Thoracic aorta (tissue), 2 donors: ENCODE measurements around the gene TEKT4. TPM values are rescaled to one million over a fixed set of nuclear protein-coding genes. Genes with fewer than 3 reads are reported as not detected.
"Not testable (repeated sequence)": the region's sequence is repeated elsewhere in the genome, so short reads cannot be mapped to it uniquely, and the experiment has no call there.

Source experiments
- ATAC-seq: fragments of 150-250 bp; one replicate; pipeline ENCODE4 v1.8.0; 2017; ENCODE audit warnings: low read depth; ENCODE audit not compliant: insufficient number of reproducible peaks, low FRiP score
- DNase-seq: peaks from one replicate; pipeline ENCODE4 v3.0.0-alpha.2; 2020; ENCODE audit warnings: low spot score
- H3K27ac ChIP-seq, 2 donors: fragments of 200-600 bp; sonication (generic); 1 replicate in 1 of 2; 2 replicates in 1 of 2; pipeline ENCODE4 v1.5.1; 2016; ENCODE audit warnings: mild to moderate bottlenecking in 2 of 2, moderate library complexity in 2 of 2
- H3K27me3 ChIP-seq: fragments of 200-600 bp; sonication (generic); replicated peaks from 2 replicates; pipeline ENCODE4 v1.6.0; 2016; ENCODE audit warnings: mild to moderate bottlenecking; ENCODE audit not compliant: insufficient read depth
- H3K36me3 ChIP-seq: fragments of 200-600 bp; sonication (generic); one replicate; pipeline ENCODE4 v1.5.1; 2016
- H3K4me1 ChIP-seq, 2 donors: fragments of 200-600 bp; sonication (generic); 1 replicate in 1 of 2; 2 replicates in 1 of 2; pipeline versions ENCODE4 v1.5.1 to v1.6.0; 2016; ENCODE audit warnings: low read depth in 2 of 2, mild to moderate bottlenecking in 1 of 2; ENCODE audit not compliant: control insufficient read depth in 1 of 2
- H3K4me3 ChIP-seq: fragments of 200-600 bp; sonication (generic); 2 replicates; pipeline ENCODE4 v1.5.1; 2016; ENCODE audit warnings: mild to moderate bottlenecking
- H3K9me3 ChIP-seq: fragments of 200-600 bp; sonication (generic); 2 replicates; pipeline ENCODE4 v1.5.1; 2016
- CTCF ChIP-seq: fragments of 200-600 bp; sonication (generic); IDR thresholded peaks from one replicate; pipeline ENCODE4 v1.5.1; 2019; ENCODE audit warnings: antibody characterized with exemption
- total RNA-seq, 2 donors: library from RNA; depleted of rRNA; stranded (reverse); fragments of >200 nt; gene quantifications; one replicate each; pipeline versions ENCODE4 v1.1.0 to v1.2.3, GENCODE V29; 2016

Gene TEKT4
- total RNA-seq, result not detected

GRCh38 chr2:94871226-94872087 is at the start of gene TEKT4:
Gene TEKT4, plus strand, starts transcription at chr2:94871430. Its CDS starts 150 bp downstream, at chr2:94871580.
- no peaks in the 10 kb centered on the region for H3K36me3 ChIP-seq
- no peak for DNase-seq
- ATAC-seq, result no peak
- no peaks in the 10 kb centered on the region for H3K9me3 ChIP-seq
- H3K27ac ChIP-seq, result no peak within 1 kb of the TSS
- no peak for TF ChIP-seq CTCF
- no peaks in the 10 kb centered on the region for H3K27me3 ChIP-seq
- H3K4me1 ChIP-seq, result no peaks in the 10 kb centered on the region
- no peak within 1 kb of the TSS for H3K4me3 ChIP-seq

DNA sequence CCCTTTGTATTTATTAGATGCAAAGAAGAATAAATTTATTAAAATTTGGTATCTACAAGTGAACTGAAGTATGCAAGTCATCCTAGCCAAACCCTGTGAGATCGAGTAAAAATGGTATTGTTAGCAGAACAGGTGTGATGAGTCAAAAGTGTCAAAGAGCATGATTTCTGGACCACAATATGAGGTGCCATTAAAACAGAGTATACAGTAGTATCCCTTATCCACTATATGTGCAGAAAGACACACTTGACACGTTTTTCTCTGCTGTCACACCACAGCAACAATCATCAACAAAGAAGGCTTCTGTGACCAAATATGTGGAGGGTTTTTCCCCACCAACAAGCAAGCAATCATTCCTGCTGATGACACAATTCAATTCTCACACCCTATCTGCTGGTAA is 32.0 kb upstream of the TEKT4 start:
- not testable (repeated sequence) for DNase-seq, H3K27me3 ChIP-seq, H3K4me3 ChIP-seq, H3K36me3 ChIP-seq, H3K9me3 ChIP-seq, H3K4me1 ChIP-seq, H3K27ac ChIP-seq, ATAC-seq

GRCh38 chr2:94856856-94857255 is 14.4 kb upstream of the TEKT4 start:
- not testable (repeated sequence) for H3K27ac ChIP-seq, H3K27me3 ChIP-seq, H3K4me1 ChIP-seq, DNase-seq, H3K36me3 ChIP-seq, H3K9me3 ChIP-seq, ATAC-seq, H3K4me3 ChIP-seq

DNA sequence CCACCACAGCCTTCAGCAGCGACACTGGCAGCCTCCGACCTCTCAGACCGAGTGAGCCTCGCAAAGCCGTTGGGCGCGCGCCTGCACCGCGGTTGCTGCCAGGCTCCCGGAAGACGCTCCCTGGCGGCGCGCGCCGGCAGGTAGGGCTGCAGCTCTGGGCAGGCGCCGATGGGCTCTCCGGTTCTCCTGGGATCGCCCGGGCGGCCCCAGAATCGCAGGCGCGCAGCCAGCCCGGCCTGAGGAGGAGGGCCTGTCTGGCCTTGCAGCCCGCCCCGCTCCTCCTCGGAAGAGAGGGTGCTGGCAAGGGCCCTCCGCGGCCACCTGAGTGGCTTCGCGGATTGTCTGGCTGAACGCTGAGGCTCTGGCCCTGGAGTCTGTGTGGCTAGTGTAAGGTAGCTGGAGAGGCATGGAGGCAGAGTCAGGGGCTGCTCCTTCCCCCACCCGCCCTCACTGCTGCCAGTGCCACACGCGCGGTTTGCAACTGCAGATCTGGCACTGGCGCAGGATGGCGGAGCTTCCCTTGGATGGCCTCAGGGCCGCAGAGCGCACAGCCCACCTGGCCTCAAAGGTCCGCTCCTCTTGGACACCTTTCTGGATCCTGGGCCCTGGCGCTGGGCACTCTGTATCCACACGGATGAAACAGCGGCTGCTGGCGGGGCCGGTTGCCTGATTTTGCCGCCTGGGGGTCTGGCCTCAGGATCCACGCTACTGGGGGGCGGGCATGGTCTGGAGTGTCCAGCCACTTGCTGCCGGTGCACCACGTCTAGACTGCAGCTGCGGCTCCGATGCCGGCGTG is 13.7 kb upstream of the TEKT4 start:
- not testable (repeated sequence) for H3K36me3 ChIP-seq, ATAC-seq, H3K9me3 ChIP-seq, H3K4me1 ChIP-seq, H3K27ac ChIP-seq, DNase-seq, H3K27me3 ChIP-seq
- H3K4me3 ChIP-seq, result peak overlapping the region; percentile 27

- not testable (repeated sequence) for H3K27ac ChIP-seq, H3K9me3 ChIP-seq, H3K27me3 ChIP-seq, H3K4me1 ChIP-seq, H3K36me3 ChIP-seq, DNase-seq, H3K4me3 ChIP-seq, ATAC-seq
Observed at GRCh38 chr2:94858163-94858888, 12.9 kb upstream of the TEKT4 start.

GRCh38 chr2:94861308-94862152 is 9.7 kb upstream of the TEKT4 start:
- H3K9me3 ChIP-seq, result no peaks in the 10 kb centered on the region
- no peaks in the 10 kb centered on the region for H3K36me3 ChIP-seq
- TF ChIP-seq CTCF, result no peak
- no peak overlapping the region for H3K4me3 ChIP-seq
- ATAC-seq, result no peak
- no peak for DNase-seq
- no peaks in the 10 kb centered on the region for H3K4me1 ChIP-seq
- H3K27ac ChIP-seq, result no peak overlapping the region
- H3K27me3 ChIP-seq, result no peaks in the 10 kb centered on the region

GRCh38 chr2:94862903-94863302 is 8.3 kb upstream of the TEKT4 start:
- DNase-seq, ATAC-seq, H3K4me3 ChIP-seq, H3K27ac ChIP-seq, H3K9me3 ChIP-seq, H3K4me1 ChIP-seq, H3K36me3 ChIP-seq, H3K27me3 ChIP-seq: not testable (repeated sequence)
